ENCODE results near the gene ADGRB2.

The ADGRB2 gene

GRCh38 chr1:31679091-31679490 is 85.0 kb downstream of the ADGRB2 start:
- POLR2A ChIA-PET: interaction anchor here (0.8 kb wide), 1 partner anchor 25 kb away, joined by 3 read pairs; the partner anchor contains the start of gene COL16A1
- CTCF ChIA-PET: interaction anchor here (0.9 to 4.3 kb wide), 10 partner anchors 9 to 110 kb away, joined by 3 to 33 read pairs (median 5); partner anchors contain the start of gene COL16A1
- DNase-seq (ENCODE audit: low read depth, low spot score): no peak
- TF ChIP-seq, protein P1, sequence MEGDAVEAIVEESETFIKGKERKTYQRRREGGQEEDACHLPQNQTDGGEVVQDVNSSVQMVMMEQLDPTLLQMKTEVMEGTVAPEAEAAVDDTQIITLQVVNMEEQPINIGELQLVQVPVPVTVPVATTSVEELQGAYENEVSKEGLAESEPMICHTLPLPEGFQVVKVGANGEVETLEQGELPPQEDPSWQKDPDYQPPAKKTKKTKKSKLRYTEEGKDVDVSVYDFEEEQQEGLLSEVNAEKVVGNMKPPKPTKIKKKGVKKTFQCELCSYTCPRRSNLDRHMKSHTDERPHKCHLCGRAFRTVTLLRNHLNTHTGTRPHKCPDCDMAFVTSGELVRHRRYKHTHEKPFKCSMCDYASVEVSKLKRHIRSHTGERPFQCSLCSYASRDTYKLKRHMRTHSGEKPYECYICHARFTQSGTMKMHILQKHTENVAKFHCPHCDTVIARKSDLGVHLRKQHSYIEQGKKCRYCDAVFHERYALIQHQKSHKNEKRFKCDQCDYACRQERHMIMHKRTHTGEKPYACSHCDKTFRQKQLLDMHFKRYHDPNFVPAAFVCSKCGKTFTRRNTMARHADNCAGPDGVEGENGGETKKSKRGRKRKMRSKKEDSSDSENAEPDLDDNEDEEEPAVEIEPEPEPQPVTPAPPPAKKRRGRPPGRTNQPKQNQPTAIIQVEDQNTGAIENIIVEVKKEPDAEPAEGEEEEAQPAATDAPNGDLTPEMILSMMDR (IDR thresholded peaks at IDR 0.05; ENCODE audit: insufficient read depth, low read length, missing control alignments): no peak
- H3K4me3 ChIP-seq (ENCODE audit: low read depth, low read length): no peak overlapping the region

- CTCF ChIA-PET: interaction anchor here (0.9 to 4.3 kb wide), 10 partner anchors 9 to 108 kb away, joined by 3 to 33 read pairs (median 4); partner anchors contain the start of gene COL16A1
- DNase-seq (ENCODE audit: low read depth, low spot score): no peak
- H3K4me3 ChIP-seq (ENCODE audit: low read depth, low read length): no peak overlapping the region
- TF ChIP-seq, protein P1 (IDR thresholded peaks at IDR 0.05; ENCODE audit: insufficient read depth, low read length, missing control alignments): no peak
- POLR2A ChIA-PET: no interaction called here
These were observed 85.5 kb downstream of the ADGRB2 start for GRCh38 chr1:31678681-31679080.

DNA sequence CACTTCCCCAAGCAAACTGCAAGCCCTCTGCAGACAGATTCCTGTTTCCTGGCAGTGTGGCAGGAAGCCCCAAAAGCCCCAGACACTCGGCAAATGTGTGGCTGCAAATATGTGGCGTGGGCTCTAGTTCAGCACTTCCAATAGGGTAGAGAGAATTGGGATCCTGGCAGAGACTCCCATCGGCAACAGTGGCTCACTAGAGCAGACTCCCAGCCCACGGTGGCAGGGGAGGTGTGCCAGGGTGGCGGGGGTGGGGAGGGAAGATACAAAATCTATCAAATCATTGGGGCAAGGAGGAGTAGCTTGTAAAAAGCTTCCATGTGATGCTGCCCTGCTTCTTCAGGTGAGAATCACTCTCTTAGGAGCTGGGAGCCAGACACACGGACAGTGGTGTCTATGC is 86.2 kb downstream of the ADGRB2 start:
- CTCF ChIA-PET: interaction anchor here (0.6 to 4.3 kb wide), 9 partner anchors 8 to 142 kb away, joined by 3 to 33 read pairs (median 3); partner anchors contain the start of gene COL16A1
- TF ChIP-seq, protein P1 (IDR thresholded peaks at IDR 0.05; ENCODE audit: insufficient read depth, low read length, missing control alignments): no peak
- no peak overlapping the region for H3K4me3 ChIP-seq (ENCODE audit: low read depth, low read length)
- POLR2A ChIA-PET: interaction anchor here (0.9 kb wide), 1 partner anchor 24 kb away, joined by 3 read pairs; no protein-coding TSS in a partner anchor
- DNase-seq (ENCODE audit: low read depth, low spot score): no peak

GRCh38 chr1:31677401-31677800 is 86.7 kb downstream of the ADGRB2 start:
- H3K4me3 ChIP-seq (ENCODE audit: low read depth, low read length): no peak overlapping the region
- no peak for DNase-seq (ENCODE audit: low read depth, low spot score)
- CTCF ChIA-PET: interaction anchor here (0.6 to 4.3 kb wide), 6 partner anchors 14 to 143 kb away, joined by 3 to 33 read pairs (median 4); no protein-coding TSS in a partner anchor
- POLR2A ChIA-PET: interaction anchor here (0.9 kb wide), 1 partner anchor 23 kb away, joined by 3 read pairs; no protein-coding TSS in a partner anchor
- TF ChIP-seq, protein P1 (IDR thresholded peaks at IDR 0.05; ENCODE audit: insufficient read depth, low read length, missing control alignments): no peak
